ENCODE results near the gene IQCB1. TPM values are rescaled to one million over a fixed set of nuclear protein-coding genes. Genes with fewer than 3 reads are reported as not detected.

Gene IQCB1
- total and polyA plus RNA-seq, 2 of the 8 experiments (the other 6 are each of a cell fraction or from before 2014, with no cell fraction given): 21.7 to 31.2 TPM

DNA sequence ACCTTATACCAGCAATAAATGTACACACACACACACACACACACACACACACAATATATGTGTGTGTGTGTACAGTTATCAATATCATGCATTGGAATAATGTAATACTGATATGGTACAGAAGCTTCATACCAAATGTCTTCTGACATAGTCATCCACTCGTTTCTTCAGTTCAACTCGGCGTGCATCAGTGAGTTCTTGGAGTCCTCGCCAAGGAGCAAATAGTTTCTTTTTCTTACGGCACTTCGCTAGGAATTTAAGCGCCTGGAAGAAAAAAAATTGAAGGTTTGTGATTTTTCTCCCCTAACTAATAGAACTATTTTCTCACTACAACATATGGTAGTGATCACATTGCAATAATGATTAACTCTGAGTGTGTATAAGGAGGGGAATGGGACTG, 53.2 kb downstream of the IQCB1 start:
- H3K9ac ChIP-seq (replicated peaks in 1 of 4; ENCODE audit: extremely low read depth in 1 of 4, low read depth in 3 of 4, low read length in 3 of 4): no peak overlapping the region
- no peaks in the 10 kb centered on the region for H4K20me1 ChIP-seq (replicated peaks in 1 of 2; ENCODE audit: control insufficient read depth in 1 of 2, insufficient read depth in 2 of 2, low read length in 2 of 2)
- H3K23ac ChIP-seq (ENCODE audit: insufficient read length): no peak overlapping the region
- no peak overlapping the region for H3K27ac ChIP-seq (ENCODE audit: low read depth, low read length)
- H3K79me2 ChIP-seq (ENCODE audit: control insufficient read depth in 1 of 2, insufficient read depth in 2 of 2, low read length in 2 of 2): no peaks in the 10 kb centered on the region
- H2BK120ac ChIP-seq (replicated peaks; ENCODE audit: low read depth, low read length): no peak overlapping the region
- POLR2A ChIA-PET (ENCODE audit: partially characterized antibody): no interaction called here
- H3K27me3 ChIP-seq (replicated peaks in 1 of 4; ENCODE audit: control insufficient read depth in 3 of 4, extremely low read depth in 1 of 4, insufficient read depth in 3 of 4, low read length in 3 of 4): no peaks in the 10 kb centered on the region
- H3K9me3 ChIP-seq (ENCODE audit: insufficient read depth in 2 of 2, low read depth in 1 of 2, low read length in 1 of 2): no peaks in the 10 kb centered on the region
- H4K5ac ChIP-seq (ENCODE audit: insufficient read length, low read depth, low read length): no peak overlapping the region
- H3K4me2 ChIP-seq (ENCODE audit: insufficient read depth in 1 of 2, low read depth in 2 of 2, low read length in 2 of 2): no peak overlapping the region
- H3K18ac ChIP-seq (ENCODE audit: extremely low read depth, low read length): no peak overlapping the region
- peaks cover 0 to 49% (median 18%) of the 10 kb centered on the region in 4 experiments; a peak in 5 of 8 replicates for H3K36me3 ChIP-seq (ENCODE audit: control insufficient read depth in 2 of 4, insufficient read depth in 4 of 4, low read length in 3 of 4)
- H4K91ac ChIP-seq (replicated peaks; ENCODE audit: insufficient read length, low read length): no peak overlapping the region
- H2BK20ac ChIP-seq (ENCODE audit: low read length): no peak overlapping the region
- no peak overlapping the region for H2BK5ac ChIP-seq (ENCODE audit: low read depth, low read length)
- no peak for DNase-seq (ENCODE audit: low read depth in 1 of 2, low spot score in 2 of 2)
- no peak for TF ChIP-seq E2F6 (IDR thresholded peaks at IDR 0.05)
- TF ChIP-seq HDAC2 (IDR thresholded peaks at IDR 0.05; ENCODE audit: borderline replicate concordance in 1 of 2, low read depth in 2 of 2, low read length in 2 of 2): no peak
- TF ChIP-seq EP300 (IDR thresholded peaks at IDR 0.05; ENCODE audit: borderline replicate concordance in 1 of 2, low read depth in 2 of 2, low read length in 2 of 2): no peak
- no peak for TF ChIP-seq POLR2A (IDR thresholded peaks at IDR 0.05; ENCODE audit: control extremely low read depth in 1 of 2, low read depth in 2 of 2, low read length in 2 of 2)
- CTCF ChIA-PET (ENCODE audit: partially characterized antibody): no interaction called here
- H3K56ac ChIP-seq (replicated peaks; ENCODE audit: insufficient read length, low read depth, low read length): no peak overlapping the region
- H2AFZ ChIP-seq (ENCODE audit: low read length): no peak overlapping the region
- no peak overlapping the region for H4K8ac ChIP-seq (ENCODE audit: extremely low read depth, insufficient read depth, low read length)
- FAIRE-seq: no peak
- no peak overlapping the region for H3K4ac ChIP-seq (replicated peaks; ENCODE audit: insufficient read length, low read depth, low read length)
- H2BK15ac ChIP-seq (ENCODE audit: low read length): no peak overlapping the region
- no peaks in the 10 kb centered on the region for H3K23me2 ChIP-seq (ENCODE audit: low read depth, low read length)
- H3K4me3 ChIP-seq (ENCODE audit: extremely low read depth in 1 of 4, insufficient read depth in 2 of 4, low read depth in 3 of 4, low read length in 4 of 4): no peak overlapping the region
- no peak overlapping the region for H2BK12ac ChIP-seq (ENCODE audit: low read depth, low read length)
- H3K4me1 ChIP-seq (replicated peaks in 1 of 4; ENCODE audit: control insufficient read depth in 3 of 4, insufficient read depth in 4 of 4, low read length in 3 of 4): no peaks in the 10 kb centered on the region
- H2AK5ac ChIP-seq (ENCODE audit: low read depth, low read length): no peak overlapping the region
- WGBS, 2 experiments (ENCODE audit: extremely low coverage in 1 of 2, insufficient coverage in 1 of 2, insufficient read length in 1 of 2, insufficient replicate concordance in 2 of 2, low coverage in 1 of 2, low lambda C conversion rate in 2 of 2, missing lambda C conversion rate in 1 of 2): 94% methylated on average over 7 of the region's 7 CpGs; no CpG with 5 or more reads in 1 of the 2 experiments
- H3K79me1 ChIP-seq (ENCODE audit: low read depth, low read length): no peaks in the 10 kb centered on the region
- H3K14ac ChIP-seq (ENCODE audit: insufficient read length): no peak overlapping the region
